Measurements from ENCODE around the gene ZNF827. TPM values are rescaled to one million over a fixed set of nuclear protein-coding genes. Genes with fewer than 3 reads are reported as not detected.

ZNF827 gene
- total RNA-seq, 4 donors from 2014 or later: 3.0 to 11.0 (median 8.8) TPM

- DNase-seq (ENCODE audit: low spot score in 2 of 2): no peak
- no peak overlapping the region for H3K27ac ChIP-seq
- H3K9me3 ChIP-seq: no peaks in the 10 kb centered on the region
- no peak for TF ChIP-seq POLR2AphosphoS5 (IDR thresholded peaks at IDR 0.05)
- no peak for TF ChIP-seq CTCF (IDR thresholded peaks at IDR 0.05)
- no peak for TF ChIP-seq EP300 (IDR thresholded peaks at IDR 0.05)
- no peak for TF ChIP-seq POLR2A (IDR thresholded peaks at IDR 0.05)
- WGBS: 83% methylated on average over 2 of the region's 2 CpGs
- peaks cover 14% of the 10 kb centered on the region for H3K36me3 ChIP-seq
- no peaks in the 10 kb centered on the region for H3K27me3 ChIP-seq
- no peaks in the 10 kb centered on the region for H3K4me1 ChIP-seq
- H3K4me3 ChIP-seq: no peak overlapping the region
These were observed 169.1 kb downstream of the ZNF827 start for GRCh38 chr4:145769450-145770037.

- no peak for TF ChIP-seq POLR2AphosphoS5 (IDR thresholded peaks at IDR 0.05)
- no peaks in the 10 kb centered on the region for H3K4me1 ChIP-seq
- no peak for DNase-seq (ENCODE audit: low spot score in 2 of 2)
- H3K36me3 ChIP-seq: peaks cover 23% of the 10 kb centered on the region
- over 99% methylated on average over 5 of the region's 5 CpGs for WGBS
- H3K4me3 ChIP-seq: no peak overlapping the region
- H3K9me3 ChIP-seq: no peaks in the 10 kb centered on the region
- H3K27me3 ChIP-seq: no peaks in the 10 kb centered on the region
- no peak overlapping the region for H3K27ac ChIP-seq
These were observed 172.3 kb downstream of the ZNF827 start for GRCh38 chr4:145766273-145766672.

DNA sequence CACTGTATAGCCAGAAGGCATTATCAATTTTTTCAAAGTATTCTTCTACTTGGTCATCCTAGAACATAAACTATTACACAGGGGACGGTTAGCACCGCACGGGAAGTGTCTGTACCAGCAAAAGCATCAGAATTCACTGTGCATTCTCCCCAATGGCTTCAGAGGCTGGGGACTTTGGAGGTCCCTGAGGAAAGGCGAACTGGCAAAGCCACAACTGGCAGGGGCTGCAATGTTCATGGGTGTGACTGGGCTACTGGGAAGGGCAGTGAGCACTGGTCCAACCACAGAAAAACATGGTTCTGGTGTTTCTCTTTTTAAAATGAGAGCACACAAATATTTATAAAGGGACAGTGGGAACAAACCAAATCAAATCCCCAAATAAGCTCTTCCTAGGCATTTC lies 175.2 kb downstream of the ZNF827 start:
- TF ChIP-seq POLR2A (IDR thresholded peaks at IDR 0.05): no peak
- no peak for TF ChIP-seq POLR2AphosphoS5 (IDR thresholded peaks at IDR 0.05)
- TF ChIP-seq CTCF (IDR thresholded peaks at IDR 0.05): no peak
- no peak for TF ChIP-seq EP300 (IDR thresholded peaks at IDR 0.05)
- Histone ChIP-seq H3K27ac (no peak overlapping the region), H3K4me1 (no peaks in the 10 kb centered on the region), H3K4me3 (no peak overlapping the region), H3K36me3 (peaks cover 30% of the 10 kb centered on the region), H3K27me3 (no peaks in the 10 kb centered on the region), H3K9me3 (no peaks in the 10 kb centered on the region)
- WGBS: 90% methylated on average over 4 of the region's 4 CpGs
- no peak for DNase-seq (ENCODE audit: low spot score in 2 of 2)

GRCh38 chr4:145762719-145763118 lies 175.9 kb downstream of the ZNF827 start:
- Histone ChIP-seq H3K36me3 (peaks cover 30% of the 10 kb centered on the region), H3K9me3 (no peaks in the 10 kb centered on the region), H3K27ac (no peak overlapping the region), H3K27me3 (no peaks in the 10 kb centered on the region), H3K4me3 (no peak overlapping the region), H3K4me1 (no peaks in the 10 kb centered on the region)
- no peak for TF ChIP-seq POLR2A (IDR thresholded peaks at IDR 0.05)
- no peak for TF ChIP-seq CTCF (IDR thresholded peaks at IDR 0.05)
- TF ChIP-seq EP300 (IDR thresholded peaks at IDR 0.05): no peak
- TF ChIP-seq POLR2AphosphoS5 (IDR thresholded peaks at IDR 0.05): no peak
- no peak for DNase-seq (ENCODE audit: low spot score in 2 of 2)
- WGBS: 96% methylated on average over 8 of the region's 8 CpGs

DNA sequence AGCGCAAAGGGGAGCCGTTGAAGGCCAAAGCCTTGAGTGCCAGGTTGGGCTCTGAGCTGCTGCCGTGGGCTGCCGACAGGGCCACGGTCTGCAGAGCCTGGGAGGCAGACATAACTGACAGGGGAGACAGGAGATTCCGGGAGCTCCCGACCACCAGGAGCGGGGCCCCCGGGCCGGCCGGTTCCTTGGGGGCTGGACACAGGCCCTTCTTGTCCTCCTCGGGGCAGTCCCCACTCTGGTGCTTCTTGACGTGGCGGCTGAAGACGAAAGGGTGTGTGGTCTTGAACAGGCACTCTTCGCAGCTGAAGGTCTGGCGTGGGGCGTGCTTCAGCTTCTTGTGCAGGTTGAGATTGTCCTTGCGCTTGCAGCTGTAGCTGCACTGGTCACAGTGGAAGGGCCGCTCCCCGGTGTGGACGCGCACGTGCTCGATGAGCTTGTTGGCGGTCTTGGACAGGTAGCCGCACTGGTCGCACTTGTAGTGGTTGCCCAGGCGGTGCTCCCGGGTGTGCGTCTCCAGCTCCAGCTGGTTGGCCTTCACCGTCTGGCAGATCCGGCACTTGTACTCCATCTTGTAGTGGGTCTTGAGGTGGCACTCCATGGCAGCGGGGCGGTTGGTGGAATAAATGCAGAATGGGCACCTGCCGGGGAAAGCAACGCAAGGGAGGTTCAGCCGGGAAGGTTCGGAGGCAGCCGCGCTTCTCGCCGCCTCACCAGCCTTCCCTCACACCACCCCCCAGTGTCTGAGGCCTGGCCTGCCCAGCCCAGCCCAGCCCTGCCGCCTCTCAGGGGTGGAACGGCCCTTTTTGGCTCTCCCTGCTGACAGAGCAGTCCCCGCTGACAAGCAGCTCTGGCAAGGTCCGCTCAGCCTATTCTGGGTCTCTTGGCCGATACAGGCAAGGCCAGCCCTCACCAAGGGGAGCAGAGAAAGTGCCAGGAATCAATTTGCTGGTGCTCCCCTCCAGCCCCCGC lies 177.4 kb downstream of the ZNF827 start:
- Histone ChIP-seq H3K9me3 (no peaks in the 10 kb centered on the region), H3K4me3 (no peak overlapping the region), H3K27me3 (no peaks in the 10 kb centered on the region), H3K4me1 (no peaks in the 10 kb centered on the region), H3K36me3 (peaks cover 30% of the 10 kb centered on the region), H3K27ac (no peak overlapping the region)
- DNase-seq (ENCODE audit: low spot score in 2 of 2): no peak
- no peak for TF ChIP-seq POLR2A (IDR thresholded peaks at IDR 0.05)
- TF ChIP-seq EP300 (IDR thresholded peaks at IDR 0.05): no peak
- TF ChIP-seq CTCF (IDR thresholded peaks at IDR 0.05): no peak
- no peak for TF ChIP-seq POLR2AphosphoS5 (IDR thresholded peaks at IDR 0.05)
- 96% methylated on average over 38 of the region's 49 CpGs for WGBS
